ENCODE data around the gene CCDC88B.

Gene CCDC88B

GRCh38 chr11:64352099-64352994, 12.3 kb downstream of the CCDC88B start:
- no peak overlapping the region for H3K4me3 ChIP-seq (ENCODE audit: low read depth, low read length)
- TF ChIP-seq CTCF (IDR thresholded peaks at IDR 0.05; ENCODE audit: control insufficient read depth, extremely low read depth, insufficient read depth), result no peak
- no peak for DNase-seq (ENCODE audit: low read depth)

GRCh38 chr11:64352995-64353714, 13.2 kb downstream of the CCDC88B start:
- H3K4me3 ChIP-seq (ENCODE audit: low read depth, low read length), result no peak overlapping the region
- TF ChIP-seq CTCF (IDR thresholded peaks at IDR 0.05; ENCODE audit: control insufficient read depth, extremely low read depth, insufficient read depth), result no peak
- DNase-seq (ENCODE audit: low read depth), result no peak

- no peak for TF ChIP-seq CTCF (IDR thresholded peaks at IDR 0.05; ENCODE audit: control insufficient read depth, extremely low read depth, insufficient read depth)
- no peak for DNase-seq (ENCODE audit: low read depth)
- no peak overlapping the region for H3K4me3 ChIP-seq (ENCODE audit: low read depth, low read length)
These were observed 13.9 kb downstream of the CCDC88B start for GRCh38 chr11:64353715-64354506.

GRCh38 chr11:64355078-64355940, 15.3 kb downstream of the CCDC88B start:
- peak; percentile 86 for TF ChIP-seq CTCF (IDR thresholded peaks at IDR 0.05; ENCODE audit: control insufficient read depth, extremely low read depth, insufficient read depth)
- H3K4me3 ChIP-seq (ENCODE audit: low read depth, low read length), result peak overlapping the region; percentile 43
- no peak for DNase-seq (ENCODE audit: low read depth)

- peak; percentile 77 for TF ChIP-seq CTCF (IDR thresholded peaks at IDR 0.05; ENCODE audit: control insufficient read depth, extremely low read depth, insufficient read depth)
- DNase-seq (ENCODE audit: low read depth), result no peak
- no peak overlapping the region for H3K4me3 ChIP-seq (ENCODE audit: low read depth, low read length)
These were observed 16.8 kb downstream of the CCDC88B start for GRCh38 chr11:64356498-64357411.
